Raji (cell line): ENCODE data around the gene ADAMTSL3.

Experiments
- POLR2A ChIP-seq: IDR thresholded peaks from 2 replicates; pipeline ENCODE4 v1.6.1; 2011; ENCODE audit warnings: low read depth, low read length, control low read depth; ENCODE audit not compliant: insufficient read depth

ADAMTSL3 gene

GRCh38 chr15:83886321-83886720 lies 232.4 kb downstream of the ADAMTSL3 start:
- no peak for TF ChIP-seq POLR2A

DNA sequence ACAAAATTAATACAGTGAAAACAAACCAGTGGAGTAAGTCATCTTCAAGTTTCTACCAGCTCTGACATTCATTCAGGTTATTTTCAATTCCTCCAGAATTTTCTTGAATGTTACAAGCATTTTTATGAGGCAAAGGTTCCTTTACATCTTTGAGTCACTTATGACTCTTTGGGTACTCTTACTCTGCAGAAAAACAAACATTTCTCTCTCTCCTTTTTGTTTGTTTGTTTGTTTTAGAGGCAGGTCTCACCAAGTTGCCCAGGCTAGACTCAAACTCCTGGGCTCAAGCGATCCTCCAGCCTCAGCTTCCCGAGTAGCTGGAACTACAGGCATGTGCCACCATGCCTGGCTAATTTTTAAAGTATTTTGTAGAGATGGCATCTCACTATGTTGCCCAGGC lies 233.5 kb downstream of the ADAMTSL3 start:
- TF ChIP-seq POLR2A, result no peak

DNA sequence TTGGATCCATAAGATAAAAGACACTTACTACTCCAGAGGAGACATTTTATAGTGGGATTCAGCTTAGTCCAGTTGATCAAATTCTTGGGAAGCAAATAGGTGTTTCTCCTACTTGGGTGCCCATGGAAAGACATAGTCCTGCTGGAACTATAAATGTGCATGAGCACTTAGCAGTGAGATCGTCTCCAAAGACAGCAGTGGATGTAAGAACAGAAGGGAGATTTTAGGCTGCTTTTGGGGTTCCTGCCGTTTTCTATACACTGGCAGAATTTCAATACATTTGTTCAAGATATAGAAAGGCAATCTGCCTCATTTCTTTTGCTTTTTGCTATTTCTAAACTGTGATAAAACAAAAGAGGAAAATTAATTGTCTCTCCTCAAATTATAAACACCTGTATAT lies 234.0 kb downstream of the ADAMTSL3 start:
- no peak for TF ChIP-seq POLR2A

DNA sequence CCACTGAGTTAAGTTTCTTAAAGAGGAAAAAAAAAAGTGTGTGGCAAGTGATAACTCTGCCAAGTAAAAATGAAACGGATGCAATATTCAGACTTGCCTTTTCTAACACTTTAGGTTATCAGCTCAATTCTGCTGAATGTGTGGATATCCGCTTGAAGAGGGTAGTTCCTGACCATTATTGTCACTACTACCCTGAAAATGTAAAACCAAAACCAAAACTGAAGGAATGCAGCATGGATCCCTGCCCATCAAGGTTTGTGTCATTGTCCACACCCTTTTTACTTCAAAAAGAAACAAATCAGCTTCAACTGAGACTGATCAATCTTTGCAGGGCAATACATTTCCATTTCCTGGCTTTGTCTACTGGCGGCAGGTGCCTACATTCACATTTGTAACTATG lies 236.1 kb downstream of the ADAMTSL3 start:
- no peak for TF ChIP-seq POLR2A

DNA sequence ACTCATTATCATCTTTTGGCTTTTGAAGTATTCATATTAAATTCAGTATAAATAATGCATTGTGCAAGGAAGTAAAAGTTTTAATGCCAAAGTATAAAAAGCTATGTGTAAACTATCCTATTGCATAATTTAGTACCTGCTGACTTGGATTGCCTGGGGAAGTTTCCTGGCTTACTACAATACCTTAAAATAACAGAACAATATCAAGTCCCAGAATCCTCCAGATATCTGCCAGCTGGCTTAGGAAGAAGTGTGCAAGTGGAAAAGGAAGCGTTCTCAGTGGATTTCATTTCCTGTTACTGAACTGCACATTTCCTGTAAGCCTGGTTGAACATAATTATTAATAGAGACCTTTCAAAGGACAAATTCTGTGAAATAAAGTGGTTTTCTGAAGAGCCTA lies 236.7 kb downstream of the ADAMTSL3 start:
- TF ChIP-seq POLR2A, result no peak

DNA sequence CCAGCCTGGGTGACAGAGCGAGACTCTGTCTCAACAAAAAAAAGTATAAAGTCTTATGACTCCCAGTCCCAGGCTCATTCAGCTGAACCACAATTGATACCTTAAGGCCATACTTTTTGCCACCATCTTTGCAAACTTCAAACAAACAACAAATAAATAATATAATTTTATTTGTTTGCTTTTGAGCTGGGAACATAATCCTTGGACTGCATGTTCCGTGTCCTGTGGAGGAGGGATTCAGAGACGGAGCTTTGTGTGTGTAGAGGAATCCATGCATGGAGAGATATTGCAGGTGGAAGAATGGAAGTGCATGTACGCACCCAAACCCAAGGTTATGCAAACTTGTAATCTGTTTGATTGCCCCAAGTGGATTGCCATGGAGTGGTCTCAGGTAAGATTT lies 238.6 kb downstream of the ADAMTSL3 start:
- TF ChIP-seq POLR2A, result no peak

- no peak for TF ChIP-seq POLR2A
Observed at GRCh38 chr15:83893308-83893707, 239.4 kb downstream of the ADAMTSL3 start.

GRCh38 chr15:83897037-83897436 lies 243.1 kb downstream of the ADAMTSL3 start:
- no peak for TF ChIP-seq POLR2A

DNA sequence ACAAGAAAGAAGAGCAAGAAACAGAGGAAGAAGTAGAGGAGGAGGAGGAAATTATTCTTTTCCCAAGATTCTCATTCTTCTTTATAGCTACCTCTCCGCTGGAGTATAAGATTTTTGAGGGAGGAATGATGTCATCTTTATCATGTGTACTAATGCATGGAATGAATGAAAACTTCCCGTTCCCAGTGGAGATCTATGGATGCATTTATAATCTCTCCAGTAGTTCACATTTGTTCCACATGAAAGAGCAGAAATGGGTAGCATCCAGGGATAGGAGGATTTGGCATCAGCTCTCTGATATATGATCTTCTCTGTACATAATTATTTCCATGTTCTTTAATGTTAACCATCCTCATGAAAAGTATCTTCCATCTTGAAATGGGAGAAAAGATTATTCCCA lies 244.4 kb downstream of the ADAMTSL3 start:
- TF ChIP-seq POLR2A, result no peak

DNA sequence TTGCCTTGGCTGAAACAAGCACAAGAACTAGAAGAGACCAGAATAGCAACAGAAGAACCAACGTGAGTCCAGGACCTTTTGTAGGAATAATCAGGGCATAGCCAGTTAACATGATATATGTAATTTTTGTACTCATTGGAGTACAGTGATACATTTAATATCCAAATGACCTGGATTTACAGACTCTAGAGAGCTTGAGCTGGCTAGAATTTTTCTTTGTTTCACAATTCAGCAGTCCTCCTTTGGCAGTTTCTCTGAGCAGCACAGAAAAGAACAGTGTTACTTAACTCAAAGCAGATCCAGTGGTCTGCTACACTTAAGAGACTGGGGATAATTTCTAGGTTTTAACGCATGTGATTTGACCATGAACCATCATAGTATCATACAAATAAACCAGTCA lies 245.7 kb downstream of the ADAMTSL3 start:
- TF ChIP-seq POLR2A, result no peak

- TF ChIP-seq POLR2A, result no peak
Observed at GRCh38 chr15:83904107-83905040, 250.5 kb downstream of the ADAMTSL3 start.

DNA sequence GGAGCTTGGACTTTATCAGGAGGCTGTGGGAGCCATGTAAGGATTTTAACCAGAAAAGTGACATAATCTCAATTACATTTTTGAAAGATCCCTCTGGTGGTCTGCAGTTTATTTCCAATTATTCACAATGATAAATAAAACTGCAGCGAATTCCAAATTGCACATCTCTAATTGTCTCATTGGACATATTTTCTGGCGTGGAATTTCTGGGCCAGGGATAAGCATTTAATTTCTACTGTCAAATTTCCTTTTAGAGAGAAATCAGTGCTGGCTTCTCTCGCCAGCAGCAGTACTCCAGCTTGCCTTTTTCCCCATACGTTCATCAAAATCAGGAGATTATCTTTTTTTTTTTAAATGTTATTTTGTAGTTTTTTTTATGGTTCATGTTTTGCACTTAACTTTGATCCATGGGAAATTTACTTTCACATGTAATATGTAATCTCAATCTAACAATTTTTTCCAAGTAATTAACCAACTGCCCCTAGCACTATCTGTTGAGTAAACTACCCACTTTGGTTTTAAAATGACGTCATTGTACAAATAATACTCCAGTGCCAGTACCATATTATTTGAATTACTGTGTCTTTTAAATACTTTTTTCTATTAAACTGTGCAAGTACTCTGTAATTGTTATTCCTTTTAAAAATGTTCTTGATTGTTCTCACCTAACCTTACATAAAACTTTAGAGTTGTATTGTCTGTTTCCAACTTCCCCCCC lies 251.8 kb downstream of the ADAMTSL3 start:
- no peak for TF ChIP-seq POLR2A

- no peak for TF ChIP-seq POLR2A
Observed at GRCh38 chr15:83911345-83911744, 257.4 kb downstream of the ADAMTSL3 start.

DNA sequence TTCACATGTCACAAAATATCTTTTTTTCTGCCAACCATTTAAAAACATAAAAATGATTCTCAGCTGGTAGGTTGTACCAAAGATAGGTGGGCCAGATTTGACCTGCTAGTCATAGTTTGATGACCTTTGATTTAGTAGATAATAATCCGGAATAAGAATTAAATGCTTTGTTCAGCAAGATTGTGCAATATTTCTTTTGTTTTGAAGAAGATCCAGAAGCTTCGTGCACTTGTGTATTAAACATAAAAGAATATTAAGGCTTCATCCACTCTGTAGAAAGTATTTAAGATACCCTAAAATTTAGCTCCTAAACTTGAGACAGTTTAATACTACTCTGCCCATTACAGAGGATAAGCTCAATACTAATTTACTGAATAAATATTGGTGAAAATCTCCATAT lies 258.4 kb downstream of the ADAMTSL3 start:
- TF ChIP-seq POLR2A, result no peak

DNA sequence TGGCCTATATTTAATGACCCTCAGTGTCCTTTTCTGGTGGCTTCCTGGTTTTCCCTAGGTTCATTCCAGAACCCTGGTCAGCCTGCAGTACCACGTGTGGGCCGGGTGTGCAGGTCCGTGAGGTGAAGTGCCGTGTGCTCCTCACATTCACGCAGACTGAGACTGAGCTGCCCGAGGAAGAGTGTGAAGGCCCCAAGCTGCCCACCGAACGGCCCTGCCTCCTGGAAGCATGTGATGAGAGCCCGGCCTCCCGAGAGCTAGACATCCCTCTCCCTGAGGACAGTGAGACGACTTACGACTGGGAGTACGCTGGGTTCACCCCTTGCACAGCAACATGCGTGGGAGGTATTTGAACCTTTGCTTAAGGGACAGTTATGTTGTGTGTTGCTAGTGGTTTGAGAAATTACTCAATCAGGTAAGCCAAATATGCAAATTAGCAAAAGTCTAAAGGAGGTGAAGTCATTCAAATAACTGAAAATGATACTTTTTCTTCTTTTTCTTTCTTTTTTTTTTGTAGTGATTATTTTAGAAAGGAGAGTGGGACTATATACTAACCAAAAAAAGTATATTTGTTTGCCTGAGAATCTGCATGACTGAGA lies 259.2 kb downstream of the ADAMTSL3 start:
- TF ChIP-seq POLR2A, result no peak

DNA sequence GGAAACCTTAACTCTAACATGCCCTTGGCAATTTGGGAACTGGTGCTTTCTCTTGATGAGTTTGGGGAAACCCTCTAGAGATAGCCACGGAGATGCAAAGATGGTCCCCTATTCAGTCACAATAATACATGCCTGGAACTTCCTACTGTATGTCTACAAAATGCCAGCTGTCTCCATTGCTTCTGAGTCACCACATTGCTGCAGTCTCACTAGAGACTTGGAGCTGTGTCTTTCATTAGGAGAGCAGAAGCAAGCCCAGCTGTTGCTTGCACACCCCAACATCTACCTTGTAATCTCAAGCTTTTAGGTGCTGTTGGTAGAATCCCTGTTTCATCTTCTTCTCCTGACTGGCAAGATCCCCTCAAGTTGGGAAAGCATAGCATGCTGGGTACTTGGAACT lies 261.0 kb downstream of the ADAMTSL3 start:
- TF ChIP-seq POLR2A, result no peak
